Kidney (tissue), 14 donors: Measurements from ENCODE around the gene KBTBD2. TPM values are rescaled to one million over a fixed set of nuclear protein-coding genes. Genes with fewer than 3 reads are reported as not detected.

Experiments used
- DNase-seq, 5 donors: peaks; one replicate each; pipeline ENCODE4 v3.0.0-alpha.2; 2013 to 2020
- FAIRE-seq: peaks from 2 replicates; lab custom pipeline; 2012; peaks lifted over from hg19 to GRCh38; lab: Jason Lieb, UNC
- H3K27ac ChIP-seq, 2 donors: one replicate each; pipeline ENCODE4 v1.7.0; 2013; ENCODE audit warnings: low read depth in 2 of 2, low read length in 2 of 2, inconsistent platforms in 1 of 2
- H3K27me3 ChIP-seq: one replicate; pipeline ENCODE4 v1.7.1; 2013; ENCODE audit warnings: low read length, inconsistent platforms; ENCODE audit not compliant: control insufficient read depth, insufficient read depth
- H3K36me3 ChIP-seq, 3 donors: one replicate each; pipeline versions ENCODE4 v1.7.0 to v1.7.1; 2013; ENCODE audit warnings: low read length in 3 of 3, control low read depth in 1 of 3, inconsistent platforms in 1 of 3; ENCODE audit not compliant: insufficient read depth in 3 of 3, control insufficient read depth in 2 of 3
- H3K4me1 ChIP-seq, 3 donors: one replicate each; pipeline versions ENCODE4 v1.7.0 to v1.7.1; 2013; ENCODE audit warnings: low read length in 3 of 3, inconsistent platforms in 1 of 3, low read depth in 1 of 3; ENCODE audit not compliant: control insufficient read depth in 2 of 3, insufficient read depth in 2 of 3
- H3K4me3 ChIP-seq, 3 donors: one replicate each; pipeline versions ENCODE4 v1.7.0 to v1.8.1; 2013; ENCODE audit warnings: low read length in 3 of 3, control low read depth in 1 of 3, inconsistent platforms in 1 of 3
- H3K9ac ChIP-seq, 3 donors: one replicate each; pipeline versions ENCODE4 v1.7.0 to v1.7.1; 2013; ENCODE audit warnings: low read length in 3 of 3, control low read depth in 1 of 3, inconsistent platforms in 1 of 3
- H3K9me3 ChIP-seq, 3 donors: one replicate each; pipeline versions ENCODE4 v1.7.0 to v1.7.1; 2013; ENCODE audit warnings: low read length in 3 of 3, control low read depth in 1 of 3, inconsistent platforms in 1 of 3; ENCODE audit not compliant: control insufficient read depth in 2 of 3, insufficient read depth in 1 of 3
- intact Hi-C: fragments of 100-400 bp; cut with DNase I; formaldehyde crosslinking; loops from one replicate; pipeline ENCODE4 v1.11.1; 2022
- polyA plus RNA-seq: library from polyadenylated mRNA; stranded (reverse); fragments of 350-450 nt; fragmentation: Illumina TruSeq; extraction: RNeasy Lipid Tissue Mini Kit (QIAGEN cat#74804); gene quantifications from one replicate; pipeline ENCODE4 v1.2.3, GENCODE V29; 2014; ENCODE audit warnings: low read depth, low replicate concordance; ENCODE audit not compliant: insufficient read depth
- total RNA-seq: library from RNA; stranded (reverse); fragmentation: NEBNext Ultra II Directional; extraction: Animal tissue kit (Norgen Biotek cat#: 25700); gene quantifications from one replicate; pipeline ENCODE4 v1.2.1, GENCODE V29; 2021
- TF ChIP-seq, protein P1 (sequence below): IDR thresholded peaks from 3 replicates; pipeline ENCODE4 v1.5.1; 2012; ENCODE audit warnings: mild to moderate bottlenecking, moderate library complexity, borderline replicate concordance; ENCODE audit not compliant: insufficient read depth; ENCODE audit errors: extremely low read depth
- donor health status: control.
- donor health status: control.
- donor health status: control.
- donor health status: control.
- donor health status: control.
- donor health status: DM: yes; HTN: yes; CAD: no.
- donor health status: Normal renal cell carcinoma (clear cell type).

The KBTBD2 gene
- total and polyA plus RNA-seq, 2 donors from 2014 or later: 12.1 to 34.0 TPM

- no peak overlapping the region for H3K27ac ChIP-seq
- H3K9ac ChIP-seq: no peak overlapping the region
- TF ChIP-seq, protein P1, sequence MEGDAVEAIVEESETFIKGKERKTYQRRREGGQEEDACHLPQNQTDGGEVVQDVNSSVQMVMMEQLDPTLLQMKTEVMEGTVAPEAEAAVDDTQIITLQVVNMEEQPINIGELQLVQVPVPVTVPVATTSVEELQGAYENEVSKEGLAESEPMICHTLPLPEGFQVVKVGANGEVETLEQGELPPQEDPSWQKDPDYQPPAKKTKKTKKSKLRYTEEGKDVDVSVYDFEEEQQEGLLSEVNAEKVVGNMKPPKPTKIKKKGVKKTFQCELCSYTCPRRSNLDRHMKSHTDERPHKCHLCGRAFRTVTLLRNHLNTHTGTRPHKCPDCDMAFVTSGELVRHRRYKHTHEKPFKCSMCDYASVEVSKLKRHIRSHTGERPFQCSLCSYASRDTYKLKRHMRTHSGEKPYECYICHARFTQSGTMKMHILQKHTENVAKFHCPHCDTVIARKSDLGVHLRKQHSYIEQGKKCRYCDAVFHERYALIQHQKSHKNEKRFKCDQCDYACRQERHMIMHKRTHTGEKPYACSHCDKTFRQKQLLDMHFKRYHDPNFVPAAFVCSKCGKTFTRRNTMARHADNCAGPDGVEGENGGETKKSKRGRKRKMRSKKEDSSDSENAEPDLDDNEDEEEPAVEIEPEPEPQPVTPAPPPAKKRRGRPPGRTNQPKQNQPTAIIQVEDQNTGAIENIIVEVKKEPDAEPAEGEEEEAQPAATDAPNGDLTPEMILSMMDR: no peak
- no peak for FAIRE-seq
- intact Hi-C loops: no loop called here
- no peaks in the 10 kb centered on the region for H3K27me3 ChIP-seq
- peaks cover 3 to 5% (median 5%) of the 10 kb centered on the region in 3 donors for H3K36me3 ChIP-seq
- H3K4me1 ChIP-seq: no peaks in the 10 kb centered on the region
- DNase-seq: no peak
- no peaks in the 10 kb centered on the region for H3K9me3 ChIP-seq
- H3K4me3 ChIP-seq: no peak overlapping the region
Measured at GRCh38 chr7:32914184-32914583, 22.6 kb upstream of the KBTBD2 start.

- H3K27ac ChIP-seq: no peak overlapping the region
- no peaks in the 10 kb centered on the region for H3K27me3 ChIP-seq
- peaks cover 0 to 2% (median under 1%) of the 10 kb centered on the region in 3 donors for H3K36me3 ChIP-seq
- H3K4me1 ChIP-seq: peaks cover 0 to under 1% (median 0%) of the 10 kb centered on the region in 3 donors
- TF ChIP-seq, protein P1: no peak
- intact Hi-C loops: no loop called here
- H3K4me3 ChIP-seq: no peak overlapping the region
- no peak for FAIRE-seq
- H3K9ac ChIP-seq: no peak overlapping the region
- DNase-seq: no peak
- H3K9me3 ChIP-seq: no peaks in the 10 kb centered on the region
Measured at GRCh38 chr7:32910195-32910594, 18.6 kb upstream of the KBTBD2 start.

- Histone ChIP-seq H3K4me3 (peak overlapping the region; percentile 21 to 51 (median 51)), H3K9ac (no peak overlapping the region), H3K4me1 (peaks cover 0 to 2% (median 0%) of the 10 kb centered on the region in 3 donors), H3K27me3 (no peaks in the 10 kb centered on the region), H3K9me3 (no peaks in the 10 kb centered on the region), H3K27ac (no peak overlapping the region), H3K36me3 (no peaks in the 10 kb centered on the region)
- intact Hi-C loops: no loop called here
- FAIRE-seq (no peak), DNase-seq (peak in 4 of 5 donors; percentile 61 to 84 (median 78))
- TF ChIP-seq, protein P1: no peak
Measured at GRCh38 chr7:32905175-32905662, 13.7 kb upstream of the KBTBD2 start.

GRCh38 chr7:32901629-32902028 is 10.1 kb upstream of the KBTBD2 start:
- Histone ChIP-seq H3K27me3 (no peaks in the 10 kb centered on the region), H3K9me3 (no peaks in the 10 kb centered on the region), H3K27ac (no peak overlapping the region), H3K4me1 (peaks cover 0 to 5% (median 0%) of the 10 kb centered on the region in 3 donors), H3K4me3 (no peak overlapping the region), H3K36me3 (no peaks in the 10 kb centered on the region), H3K9ac (no peak overlapping the region)
- DNase-seq: no peak
- FAIRE-seq: no peak
- intact Hi-C loops: no loop called here
- TF ChIP-seq, protein P1: no peak
